NCI-H187 treated with DMSO at 0.1 percent for 48 hours (cell line): ENCODE measurements around the gene CDSN.
A peak's percentile ranks its signal among the peaks of the same experiment; 100 is the strongest.
"Not testable (repeated sequence)": the region's sequence is repeated elsewhere in the genome, so short reads cannot be mapped to it uniquely, and the experiment has no call there.

Experiments
- DNase-seq: peaks from one replicate; lab custom pipeline; 2025; lab: John Stamatoyannopoulos, UW

Gene CDSN, protein sequence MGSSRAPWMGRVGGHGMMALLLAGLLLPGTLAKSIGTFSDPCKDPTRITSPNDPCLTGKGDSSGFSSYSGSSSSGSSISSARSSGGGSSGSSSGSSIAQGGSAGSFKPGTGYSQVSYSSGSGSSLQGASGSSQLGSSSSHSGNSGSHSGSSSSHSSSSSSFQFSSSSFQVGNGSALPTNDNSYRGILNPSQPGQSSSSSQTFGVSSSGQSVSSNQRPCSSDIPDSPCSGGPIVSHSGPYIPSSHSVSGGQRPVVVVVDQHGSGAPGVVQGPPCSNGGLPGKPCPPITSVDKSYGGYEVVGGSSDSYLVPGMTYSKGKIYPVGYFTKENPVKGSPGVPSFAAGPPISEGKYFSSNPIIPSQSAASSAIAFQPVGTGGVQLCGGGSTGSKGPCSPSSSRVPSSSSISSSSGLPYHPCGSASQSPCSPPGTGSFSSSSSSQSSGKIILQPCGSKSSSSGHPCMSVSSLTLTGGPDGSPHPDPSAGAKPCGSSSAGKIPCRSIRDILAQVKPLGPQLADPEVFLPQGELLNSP

DNA sequence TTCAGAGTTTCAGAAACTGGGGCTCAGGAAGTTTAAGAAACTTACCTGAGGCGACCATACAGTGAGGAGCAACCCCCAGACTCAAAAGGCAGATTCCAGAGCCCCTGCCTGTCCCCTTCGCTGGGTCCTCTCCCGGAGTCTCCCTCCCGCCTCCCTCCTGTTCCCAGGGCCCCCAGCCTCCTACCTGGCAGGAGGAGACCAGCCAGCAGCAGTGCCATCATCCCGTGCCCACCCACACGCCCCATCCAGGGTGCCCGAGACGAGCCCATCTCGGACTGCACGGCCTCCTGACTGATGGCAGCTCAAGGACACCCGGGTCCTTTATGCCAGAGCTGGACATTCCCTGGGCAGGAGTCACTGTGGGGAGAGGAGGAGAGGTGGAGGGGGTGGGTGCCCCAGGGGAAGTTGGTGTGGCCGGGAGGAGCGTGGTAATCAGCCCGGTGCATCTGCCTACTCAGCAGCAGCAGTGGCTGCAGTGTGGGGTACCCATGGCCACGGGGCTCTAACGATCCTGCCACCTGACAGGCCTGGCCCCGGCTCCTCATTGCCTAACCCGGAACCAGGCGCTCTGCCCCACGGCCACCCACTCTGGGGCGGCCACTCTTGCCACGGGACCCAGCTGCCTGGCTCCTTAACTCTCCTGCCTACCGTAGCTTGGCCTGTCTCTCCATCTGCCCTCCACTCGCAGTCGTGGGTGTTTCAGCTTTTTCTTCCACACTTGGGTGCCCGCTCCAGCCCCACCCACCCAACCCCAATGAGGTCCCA is at the start of gene CDSN:
Gene CDSN (minus strand): TSS at position 296 of the 765 bp plus-strand sequence. CDS start 27 bp downstream, at position 269.
- no peak for DNase-seq

DNA sequence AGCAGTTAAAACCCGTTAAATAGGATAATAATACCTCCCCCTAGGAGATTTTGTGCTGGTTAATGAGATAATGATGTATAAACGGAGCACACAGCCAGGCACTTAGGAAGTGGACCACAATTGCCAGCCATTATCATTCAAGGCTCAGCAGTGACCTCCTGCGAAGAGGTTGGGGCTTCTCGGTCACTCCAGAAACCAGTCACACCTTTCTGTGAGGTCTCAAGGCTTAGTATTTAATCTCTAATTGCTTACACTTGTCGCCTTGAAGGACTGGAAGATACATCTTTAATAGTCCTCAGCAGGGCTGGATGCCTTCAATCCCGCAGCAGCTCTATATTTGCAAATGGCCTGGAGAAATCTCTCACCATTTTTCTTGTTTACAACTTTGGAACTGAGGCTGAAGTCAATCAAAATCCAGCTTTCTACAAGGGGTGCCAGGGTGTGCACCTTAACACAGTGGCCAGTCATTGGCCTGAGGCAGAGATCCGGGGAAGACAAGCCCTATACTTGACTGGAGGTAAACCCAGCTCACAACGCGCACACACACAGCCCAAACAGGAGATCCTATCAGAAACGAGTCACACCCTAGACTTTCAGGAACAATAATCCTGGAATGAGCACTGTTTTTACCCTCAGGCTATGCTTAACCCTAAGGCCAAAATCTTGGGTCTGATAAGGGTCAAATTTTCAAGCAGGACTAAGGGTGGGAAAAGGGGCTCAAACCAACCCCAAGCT is 49.0 kb upstream of the CDSN start:
- no peak for DNase-seq

- no peak for DNase-seq
These were observed 48.4 kb upstream of the CDSN start for GRCh38 chr6:31168606-31169005.

DNA sequence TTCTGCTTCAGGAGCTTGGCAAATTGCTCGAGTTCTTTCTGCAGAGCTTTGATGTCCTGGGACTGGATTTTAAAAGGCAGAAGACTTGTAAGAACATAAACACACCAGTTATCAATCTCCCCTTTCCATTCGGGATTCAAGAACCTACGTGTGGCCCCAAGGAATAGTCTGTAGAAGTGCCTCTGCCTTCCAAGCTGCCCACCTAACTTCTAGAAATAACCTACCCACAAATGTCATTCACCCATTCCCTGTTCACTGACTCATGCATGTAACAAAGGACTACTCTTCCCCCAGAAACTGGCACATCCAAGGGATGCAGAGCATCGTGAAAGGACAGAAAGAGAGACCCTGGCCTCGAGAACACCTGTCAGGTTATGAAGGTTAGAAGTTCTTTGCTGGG is 45.7 kb upstream of the CDSN start:
- DNase-seq, result no peak

GRCh38 chr6:31165064-31165832 is 45.0 kb upstream of the CDSN start:
- not testable (repeated sequence) for DNase-seq

DNA sequence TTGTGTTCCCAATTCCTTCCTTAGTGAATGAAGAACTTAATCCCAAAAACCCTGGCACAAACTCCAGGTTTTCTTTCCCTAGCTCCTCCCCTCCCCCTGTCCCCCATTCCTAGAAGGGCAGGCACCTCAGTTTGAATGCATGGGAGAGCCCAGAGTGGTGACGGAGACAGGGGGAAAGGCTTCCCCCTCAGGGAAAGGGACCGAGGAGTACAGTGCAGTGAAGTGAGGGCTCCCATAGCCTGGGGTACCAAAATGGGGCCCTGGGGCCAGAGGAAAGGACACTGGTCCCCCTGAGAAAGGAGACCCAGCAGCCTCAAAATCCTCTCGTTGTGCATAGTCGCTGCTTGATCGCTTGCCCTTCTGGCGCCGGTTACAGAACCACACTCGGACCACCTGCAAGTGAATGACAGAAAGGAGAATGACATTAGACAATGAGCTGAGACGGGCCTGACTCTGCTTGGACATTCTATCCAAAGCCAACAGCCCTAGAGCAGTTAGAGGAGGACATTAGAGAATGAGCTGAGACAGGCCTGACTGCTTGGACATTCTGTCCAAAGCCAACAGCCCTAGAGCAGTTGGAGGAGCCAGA is 44.3 kb upstream of the CDSN start:
- not testable (repeated sequence) for DNase-seq

DNA sequence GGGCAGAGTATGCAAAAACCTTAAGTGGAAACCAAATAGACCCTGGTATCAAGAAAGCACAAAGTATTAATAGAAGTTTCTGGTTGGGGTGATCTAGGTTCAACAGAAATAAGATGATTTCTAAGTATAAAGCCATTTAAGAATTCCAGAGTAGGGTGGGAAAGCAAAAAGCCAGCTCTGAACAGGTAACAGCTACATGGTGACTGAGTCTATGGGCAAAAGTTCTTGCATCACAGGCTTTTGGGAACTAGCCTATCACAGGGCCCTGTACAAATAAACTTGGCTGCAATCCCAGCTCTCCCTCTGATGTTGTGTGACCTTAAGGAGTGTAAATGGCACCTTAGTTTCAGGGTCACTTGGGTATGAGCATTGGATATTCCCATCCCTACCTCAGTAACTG is 43.7 kb upstream of the CDSN start:
- DNase-seq, result no peak

GRCh38 chr6:31162463-31163165 is 42.4 kb upstream of the CDSN start:
- DNase-seq, result no peak

GRCh38 chr6:31161216-31162126 is 41.2 kb upstream of the CDSN start:
- no peak for DNase-seq

GRCh38 chr6:31158863-31159855 is 38.9 kb upstream of the CDSN start:
- no peak for DNase-seq

DNA sequence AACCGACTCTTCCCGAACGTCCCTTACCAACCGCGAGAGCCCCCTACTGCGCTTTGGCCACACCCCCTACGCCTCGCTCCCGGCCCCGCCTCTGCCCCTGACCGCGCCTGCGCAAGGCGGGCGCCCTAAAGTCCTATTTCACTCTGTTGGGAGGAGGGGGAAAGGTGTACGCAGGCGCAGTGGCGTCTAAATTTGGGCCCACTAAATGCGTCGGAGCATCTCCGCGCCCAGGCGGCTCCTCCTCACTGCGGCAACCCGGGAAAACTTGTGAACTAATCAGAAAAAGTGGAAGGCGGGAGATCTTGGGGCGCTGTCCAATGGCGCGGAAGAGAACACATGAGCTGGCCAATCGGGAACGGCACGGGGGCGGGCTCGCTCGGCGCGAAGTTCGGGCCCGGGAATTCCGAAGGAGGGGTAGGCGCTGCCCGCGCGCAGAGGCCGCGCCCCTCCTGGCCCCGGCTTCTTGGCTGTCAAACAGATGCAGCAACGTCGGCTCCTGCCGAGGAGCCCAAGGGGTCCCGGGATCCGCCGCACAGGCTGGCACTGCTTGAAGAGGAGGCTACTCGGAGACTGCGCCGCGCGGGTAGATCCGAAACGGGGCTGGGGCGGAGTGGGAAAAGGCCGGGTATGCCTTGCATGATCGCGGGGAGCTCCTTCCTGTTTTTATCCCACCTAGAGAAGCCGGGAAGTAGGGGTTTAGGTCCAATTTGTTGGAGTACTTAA is 38.1 kb upstream of the CDSN start, which contains the start of gene TCF19:
Gene TCF19 (plus strand): TSS at position 450 of the 723 bp plus-strand sequence. CDS start 881 bp downstream, outside the sequence.
- peak; percentile 91 for DNase-seq

- no peak for DNase-seq
These were observed 37.4 kb upstream of the CDSN start, which contains the start of gene CCHCR1 for GRCh38 chr6:31157513-31158139. Gene CCHCR1, minus strand, starts transcription at chr6:31157802. Its CDS starts 202 bp downstream, at chr6:31157600.

DNA sequence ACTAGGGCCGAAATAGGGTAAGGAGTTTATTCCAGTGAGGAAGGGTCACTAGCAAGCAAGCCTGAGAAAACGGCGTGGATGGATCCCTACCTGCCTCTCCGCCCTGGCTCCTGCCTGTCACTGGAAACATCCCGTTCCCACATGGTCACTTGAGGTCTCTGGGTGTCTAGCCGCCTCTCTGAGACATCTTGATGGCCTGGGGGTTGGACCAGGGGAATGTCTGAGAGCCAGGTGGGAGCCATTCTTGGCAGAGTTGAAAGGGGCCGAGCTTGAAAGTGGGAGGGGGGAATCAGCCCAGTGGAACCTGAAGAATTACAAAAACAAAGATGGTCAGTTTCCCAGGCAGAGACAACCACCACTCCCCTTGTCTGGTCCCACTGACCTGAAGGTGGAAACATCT is 36.4 kb upstream of the CDSN start:
- no peak for DNase-seq

GRCh38 chr6:31154436-31154835 is 34.2 kb upstream of the CDSN start:
- DNase-seq, result no peak

GRCh38 chr6:31152781-31153180 is 32.5 kb upstream of the CDSN start:
- DNase-seq, result no peak

DNA sequence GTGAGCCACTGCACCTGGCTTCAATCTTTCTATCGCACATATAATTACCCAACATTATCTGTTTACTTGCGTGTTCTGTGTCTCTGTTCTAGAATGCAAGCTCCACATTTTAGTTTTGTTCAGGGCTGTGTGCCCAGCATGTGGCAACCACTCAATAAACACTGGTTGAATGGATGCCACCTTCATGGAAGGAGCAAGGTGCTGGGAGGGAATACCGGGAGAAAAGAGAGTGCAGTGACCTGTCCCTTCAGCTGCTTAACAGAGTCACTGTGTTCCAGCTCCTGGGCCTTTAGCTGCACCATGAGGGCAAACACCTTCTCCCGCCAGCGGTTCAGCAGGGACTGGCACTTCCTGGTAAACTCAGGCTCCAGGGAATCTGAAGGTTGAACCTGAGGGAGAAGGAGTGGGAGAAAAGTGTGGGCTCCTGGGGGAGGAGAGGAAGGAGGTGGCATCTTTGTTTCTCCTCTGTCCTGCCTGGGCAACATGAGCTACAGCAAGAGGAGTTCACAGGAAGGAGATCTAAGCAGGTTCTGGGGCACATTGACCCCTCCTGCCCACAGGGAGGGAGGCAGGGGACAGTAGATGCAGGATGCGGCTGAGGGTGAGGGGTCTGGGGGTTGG is 29.7 kb upstream of the CDSN start:
- DNase-seq, result no peak
